IMR-90 (cell line): Measurements from ENCODE around the gene TMEM260. TPM values are rescaled to one million over a fixed set of nuclear protein-coding genes. Genes with fewer than 3 reads are reported as not detected.

ENCODE experiments used
- ATAC-seq: fragments of 200-7000 bp; cut with Tn5 transposase; 2 replicates; pipeline ENCODE4 v1.9.1; 2020; ENCODE audit warnings: low read depth, mild to moderate bottlenecking, moderate library complexity
- BruUV-seq: library from RNA; stranded (reverse); fragments of 400-500 nt; replicated peaks from 2 replicates; lab custom pipeline; 2021; lab: Mats Ljungman, UMichigan
- CTCF ChIA-PET: fragments of 300-600 bp; formaldehyde crosslinking; extraction: SDS; loops from one replicate; lab custom pipeline; 2021; ENCODE audit warnings: antibody characterized with exemption; lab: Yijun Ruan, JAX
- POLR2A ChIA-PET: fragments of 300-600 bp; sonication (Branson Sonifier 250); formaldehyde crosslinking; loops from one replicate; lab custom pipeline; 2022; ENCODE audit warnings: antibody characterized with exemption; ENCODE audit not compliant: unreplicated experiment; lab: Charles Lee
- DNase-seq: peaks from one replicate; pipeline ENCODE4 v3.0.0; 2013
- H2AFZ ChIP-seq: replicated peaks from 2 replicates; pipeline ENCODE3; 2013; ENCODE audit warnings: low read length, mild to moderate bottlenecking; ENCODE audit not compliant: poor library complexity
- H2AK5ac ChIP-seq: 2 replicates; pipeline ENCODE4 v1.6.1; 2013; ENCODE audit warnings: low read depth, low read length, inconsistent platforms
- H2AK9ac ChIP-seq: replicated peaks from 2 replicates; pipeline ENCODE3; 2013; ENCODE audit warnings: mild to moderate bottlenecking, low read depth, low read length, moderate library complexity; ENCODE audit not compliant: poor library complexity
- H2BK120ac ChIP-seq: 2 replicates; pipeline ENCODE4 v1.6.1; 2013; ENCODE audit warnings: low read depth, low read length, inconsistent platforms
- H2BK15ac ChIP-seq: 3 replicates; pipeline ENCODE4 v1.6.1; 2013; ENCODE audit warnings: low read depth, low read length, inconsistent platforms
- H2BK20ac ChIP-seq: 2 replicates; pipeline ENCODE4 v1.6.1; 2013; ENCODE audit warnings: low read depth, mild to moderate bottlenecking, inconsistent platforms, low read length, moderate library complexity
- H2BK5ac ChIP-seq: 2 replicates; pipeline ENCODE4 v1.6.1; 2013; ENCODE audit warnings: mild to moderate bottlenecking, low read depth, low read length, inconsistent platforms; ENCODE audit not compliant: poor library complexity, severe bottlenecking
- H3K14ac ChIP-seq: replicated peaks from 2 replicates; pipeline ENCODE4 v1.6.1; 2013; ENCODE audit warnings: low read depth, low read length, inconsistent platforms
- H3K18ac ChIP-seq: 2 replicates; pipeline ENCODE4 v1.6.1; 2013; ENCODE audit warnings: low read depth, low read length, control low read depth
- H3K23ac ChIP-seq: 2 replicates; pipeline ENCODE4 v1.6.1; 2013; ENCODE audit warnings: low read depth, low read length, inconsistent platforms
- H3K27ac ChIP-seq: 2 replicates; pipeline ENCODE4 v1.5.1; 2013; ENCODE audit warnings: mild to moderate bottlenecking, control low read depth, low read length; ENCODE audit not compliant: insufficient read depth
- H3K27me3 ChIP-seq: 2 replicates; pipeline ENCODE4 v1.6.1; 2013; ENCODE audit warnings: low read length; ENCODE audit not compliant: control insufficient read depth, insufficient read depth
- H3K36me3 ChIP-seq: 2 replicates; pipeline ENCODE4 v1.6.1; 2013; ENCODE audit warnings: low read length, mixed read lengths; ENCODE audit not compliant: control insufficient read depth, insufficient read depth
- H3K4ac ChIP-seq: 2 replicates; pipeline ENCODE4 v1.6.1; 2013; ENCODE audit warnings: low read depth, low read length, inconsistent platforms
- H3K4me1 ChIP-seq: 2 replicates; pipeline ENCODE4 v1.6.1; 2013; ENCODE audit warnings: low read length, mixed read lengths; ENCODE audit not compliant: control insufficient read depth, insufficient read depth
- H3K4me2 ChIP-seq: 2 replicates; pipeline ENCODE4 v1.6.1; 2013; ENCODE audit warnings: low read depth, mild to moderate bottlenecking, control low read depth, low read length, moderate library complexity
- H3K4me3 ChIP-seq: 2 replicates; pipeline ENCODE4 v1.5.1; 2013; ENCODE audit warnings: low read depth, mild to moderate bottlenecking, control low read depth, low read length, moderate library complexity; ENCODE audit not compliant: insufficient read depth
- H3K56ac ChIP-seq: 2 replicates; pipeline ENCODE4 v1.6.1; 2013; ENCODE audit warnings: low read length, inconsistent platforms; ENCODE audit not compliant: insufficient read depth; ENCODE audit errors: extremely low read depth
- H3K79me1 ChIP-seq, 2 experiments: 2 replicates each; pipeline ENCODE4 v1.6.1; 2013; ENCODE audit warnings: low read length in 2 of 2, inconsistent platforms in 1 of 2, low read depth in 1 of 2
- H3K9ac ChIP-seq: 2 replicates; pipeline ENCODE4 v1.6.1; 2013; ENCODE audit warnings: low read depth, low read length, control low read depth
- H3K9me1 ChIP-seq: 2 replicates; pipeline ENCODE4 v1.6.1; 2013; ENCODE audit warnings: low read length, inconsistent platforms; ENCODE audit not compliant: insufficient read depth
- H3K9me3 ChIP-seq: 2 replicates; pipeline ENCODE4 v1.6.1; 2013; ENCODE audit warnings: low read length; ENCODE audit not compliant: control insufficient read depth, insufficient read depth
- H4K20me1 ChIP-seq: 2 replicates; pipeline ENCODE4 v1.6.1; 2013; ENCODE audit warnings: low read length, inconsistent platforms; ENCODE audit not compliant: insufficient read depth
- H4K5ac ChIP-seq: 2 replicates; pipeline ENCODE4 v1.6.1; 2013; ENCODE audit warnings: mild to moderate bottlenecking, low read depth, low read length, control low read depth
- H4K8ac ChIP-seq, 2 experiments: 2 replicates each; pipeline ENCODE4 v1.6.1; 2013; ENCODE audit warnings: low read depth in 2 of 2, low read length in 2 of 2, control low read depth in 1 of 2, inconsistent platforms in 1 of 2
- H4K91ac ChIP-seq: 2 replicates; pipeline ENCODE4 v1.6.1; 2013; ENCODE audit warnings: low read depth, low read length, inconsistent platforms; ENCODE audit not compliant: insufficient read depth
- BHLHE40 ChIP-seq: fragments of 150-350 bp; IDR thresholded peaks from 2 replicates; pipeline ENCODE4 v1.6.1; 2016; ENCODE audit warnings: mild to moderate bottlenecking, low read depth, low read length
- CEBPB ChIP-seq: IDR thresholded peaks from 2 replicates; pipeline ENCODE4 v1.6.1; 2012; ENCODE audit warnings: low read depth, low read length, improper control_type of control experiment
- CHD1 ChIP-seq: IDR thresholded peaks from 2 replicates; pipeline ENCODE4 v1.6.1; 2012; ENCODE audit warnings: low read depth, low read length, improper control_type of control experiment
- FOS ChIP-seq: fragments of 150-350 bp; IDR thresholded peaks from 2 replicates; pipeline ENCODE4 v1.6.1; 2016; ENCODE audit warnings: low read depth, low read length
- MAFK ChIP-seq: IDR thresholded peaks from 2 replicates; pipeline ENCODE4 v1.6.1; 2012; ENCODE audit warnings: low read depth, low read length, improper control_type of control experiment
- MAZ ChIP-seq: IDR thresholded peaks from 2 replicates; pipeline ENCODE4 v1.6.1; 2012; ENCODE audit warnings: low read depth, mild to moderate bottlenecking, low read length, improper control_type of control experiment, moderate library complexity, borderline replicate concordance
- MXI1 ChIP-seq: IDR thresholded peaks from 2 replicates; pipeline ENCODE4 v1.6.1; 2012; ENCODE audit warnings: low read depth, mild to moderate bottlenecking, low read length, moderate library complexity, borderline replicate concordance
- NFE2L2 ChIP-seq: fragments of 150-350 bp; IDR thresholded peaks from 2 replicates; pipeline ENCODE4 v1.6.1; 2016; ENCODE audit warnings: low read depth, mild to moderate bottlenecking, low read length
- POLR2A ChIP-seq: IDR thresholded peaks from 2 replicates; pipeline ENCODE4 v1.6.1; 2012; ENCODE audit warnings: mild to moderate bottlenecking, low read depth, low read length
- RAD21 ChIP-seq: IDR thresholded peaks from 2 replicates; pipeline ENCODE4 v1.6.1; 2012; ENCODE audit warnings: low read length, improper control_type of control experiment
- RCOR1 ChIP-seq: IDR thresholded peaks from 2 replicates; pipeline ENCODE4 v1.6.1; 2012; ENCODE audit warnings: mild to moderate bottlenecking, low read length, improper control_type of control experiment; ENCODE audit not compliant: insufficient replicate concordance
- RFX5 ChIP-seq: IDR thresholded peaks from 2 replicates; pipeline ENCODE4 v1.8.0; 2012; ENCODE audit warnings: low read depth, mild to moderate bottlenecking, low read length, moderate library complexity
- SMC3 ChIP-seq: fragments of 150-350 bp; IDR thresholded peaks from 2 replicates; pipeline ENCODE4 v1.6.1; 2016; ENCODE audit warnings: low read depth, mild to moderate bottlenecking, antibody characterized with exemption, low read length, moderate library complexity
- WGBS, 2 experiments: methylation state at CpG; one replicate each; pipeline versions ENCODE4 v1.1.5 to v1.1.7; 2013; ENCODE audit warnings: missing lambda C conversion rate in 2 of 2; ENCODE audit not compliant: insufficient read length in 1 of 2; ENCODE audit errors: extremely low coverage in 2 of 2; 5-methylcytosine and 5-hydroxymethylcytosine counted together
- dilution Hi-C: fragments of 300-500 bp; cut with HindIII; formaldehyde crosslinking; loops from one replicate; pipeline ENCODE4 v1.14.3; 2018; ENCODE audit warnings: low sequenced_read_pairs; ENCODE audit not compliant: unreplicated experiment
- in situ Hi-C: fragments of 300-500 bp; cut with MboI; formaldehyde crosslinking; loops from 3 replicates; pipeline ENCODE4 v1.14.3; 2019; ENCODE audit warnings: low sequenced_read_pairs, inconsistent platforms, mixed read lengths
- intact Hi-C: fragments of 100-400 bp; cut with micrococcal nuclease; formaldehyde crosslinking; loops from 2 replicates; pipeline ENCODE4 v1.10.0; 2022
- polyA plus RNA-seq, 3 experiments: library from polyadenylated mRNA; depleted of rRNA; stranded (reverse); fragments of >200 nt; gene quantifications; 2 replicates each; pipeline ENCODE4 v1.2.3, GENCODE V29; 2012; ENCODE audit warnings: low replicate concordance in 1 of 3
- total RNA-seq: library from RNA; depleted of rRNA; stranded (reverse); fragments of >200 nt; gene quantifications from 2 replicates; pipeline ENCODE4 v1.2.3, GENCODE V29; 2012
- TF ChIP-seq, protein P1 (sequence below): fragments of 150-350 bp; IDR thresholded peaks from 2 replicates; pipeline ENCODE4 v1.6.1; 2016; ENCODE audit warnings: low read depth, mild to moderate bottlenecking, low read length, moderate library complexity, borderline replicate concordance
- TF ChIP-seq, protein P2 (sequence below): fragments of 150-350 bp; IDR thresholded peaks from 2 replicates; pipeline ENCODE4 v1.6.1; 2017; ENCODE audit warnings: mild to moderate bottlenecking, antibody characterized with exemption, low read length, low read depth
- TF ChIP-seq, protein P3 (sequence below): conservative IDR thresholded peaks from 2 replicates; pipeline ENCODE4 v1.5.1; 2012; ENCODE audit warnings: mild to moderate bottlenecking, low read depth, low read length, improper control_type of control experiment

Gene TMEM260
- total and polyA plus RNA-seq, 2 of the 4 experiments (the other 2 are of a cell fraction), result 6.4 to 11.5 TPM

DNA sequence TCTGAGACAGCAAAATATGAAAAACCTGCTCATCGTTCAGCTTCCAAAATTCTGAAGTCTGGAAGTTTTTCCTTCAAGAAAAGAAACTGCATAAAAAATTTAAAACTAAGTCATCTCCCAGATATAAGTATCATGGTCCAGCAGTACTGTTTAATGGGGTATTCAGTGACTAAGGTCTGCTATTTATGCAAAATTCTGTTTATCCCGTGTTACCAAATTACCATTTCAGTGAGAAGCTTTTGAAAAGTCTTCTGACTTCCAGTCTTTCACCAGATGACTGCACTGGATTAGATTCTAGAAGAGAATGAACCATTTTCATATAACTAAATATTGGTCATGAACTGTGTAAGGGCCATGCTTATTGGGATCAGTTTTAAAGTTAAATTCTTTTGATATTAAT lies 67.9 kb downstream of the TMEM260 start:
- H3K14ac ChIP-seq, result no peak overlapping the region
- no CpG with 5 or more reads among the region's 2 CpGs for WGBS, 2 experiments
- no peaks in the 10 kb centered on the region for H3K79me1 ChIP-seq
- no peaks in the 10 kb centered on the region for H4K20me1 ChIP-seq
- CTCF ChIA-PET, result no interaction called here
- no peaks in the 10 kb centered on the region for H3K9me3 ChIP-seq
- H2AFZ ChIP-seq, result no peak overlapping the region
- no peak overlapping the region for H3K4ac ChIP-seq
- intact Hi-C loops (no loop called here), dilution Hi-C loops (no loop called here), in situ Hi-C loops (no loop called here)
- H3K27me3 ChIP-seq, result no peaks in the 10 kb centered on the region
- H2BK20ac ChIP-seq, result no peak overlapping the region
- TF ChIP-seq POLR2A (no peak), CEBPB (no peak), MAZ (no peak), NFE2L2 (no peak), RCOR1 (no peak), SMC3 (no peak), MAFK (no peak), BHLHE40 (no peak), MXI1 (no peak), CHD1 (no peak), RAD21 (no peak), RFX5 (no peak), FOS (no peak)
- TF ChIP-seq, protein P1, sequence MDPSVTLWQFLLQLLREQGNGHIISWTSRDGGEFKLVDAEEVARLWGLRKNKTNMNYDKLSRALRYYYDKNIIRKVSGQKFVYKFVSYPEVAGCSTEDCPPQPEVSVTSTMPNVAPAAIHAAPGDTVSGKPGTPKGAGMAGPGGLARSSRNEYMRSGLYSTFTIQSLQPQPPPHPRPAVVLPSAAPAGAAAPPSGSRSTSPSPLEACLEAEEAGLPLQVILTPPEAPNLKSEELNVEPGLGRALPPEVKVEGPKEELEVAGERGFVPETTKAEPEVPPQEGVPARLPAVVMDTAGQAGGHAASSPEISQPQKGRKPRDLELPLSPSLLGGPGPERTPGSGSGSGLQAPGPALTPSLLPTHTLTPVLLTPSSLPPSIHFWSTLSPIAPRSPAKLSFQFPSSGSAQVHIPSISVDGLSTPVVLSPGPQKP, result no peak
- TF ChIP-seq, protein P2, sequence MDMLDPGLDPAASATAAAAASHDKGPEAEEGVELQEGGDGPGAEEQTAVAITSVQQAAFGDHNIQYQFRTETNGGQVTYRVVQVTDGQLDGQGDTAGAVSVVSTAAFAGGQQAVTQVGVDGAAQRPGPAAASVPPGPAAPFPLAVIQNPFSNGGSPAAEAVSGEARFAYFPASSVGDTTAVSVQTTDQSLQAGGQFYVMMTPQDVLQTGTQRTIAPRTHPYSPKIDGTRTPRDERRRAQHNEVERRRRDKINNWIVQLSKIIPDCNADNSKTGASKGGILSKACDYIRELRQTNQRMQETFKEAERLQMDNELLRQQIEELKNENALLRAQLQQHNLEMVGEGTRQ, result no peak
- TF ChIP-seq, protein P3, sequence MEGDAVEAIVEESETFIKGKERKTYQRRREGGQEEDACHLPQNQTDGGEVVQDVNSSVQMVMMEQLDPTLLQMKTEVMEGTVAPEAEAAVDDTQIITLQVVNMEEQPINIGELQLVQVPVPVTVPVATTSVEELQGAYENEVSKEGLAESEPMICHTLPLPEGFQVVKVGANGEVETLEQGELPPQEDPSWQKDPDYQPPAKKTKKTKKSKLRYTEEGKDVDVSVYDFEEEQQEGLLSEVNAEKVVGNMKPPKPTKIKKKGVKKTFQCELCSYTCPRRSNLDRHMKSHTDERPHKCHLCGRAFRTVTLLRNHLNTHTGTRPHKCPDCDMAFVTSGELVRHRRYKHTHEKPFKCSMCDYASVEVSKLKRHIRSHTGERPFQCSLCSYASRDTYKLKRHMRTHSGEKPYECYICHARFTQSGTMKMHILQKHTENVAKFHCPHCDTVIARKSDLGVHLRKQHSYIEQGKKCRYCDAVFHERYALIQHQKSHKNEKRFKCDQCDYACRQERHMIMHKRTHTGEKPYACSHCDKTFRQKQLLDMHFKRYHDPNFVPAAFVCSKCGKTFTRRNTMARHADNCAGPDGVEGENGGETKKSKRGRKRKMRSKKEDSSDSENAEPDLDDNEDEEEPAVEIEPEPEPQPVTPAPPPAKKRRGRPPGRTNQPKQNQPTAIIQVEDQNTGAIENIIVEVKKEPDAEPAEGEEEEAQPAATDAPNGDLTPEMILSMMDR, result no peak
- no peak overlapping the region for H3K4me2 ChIP-seq
- H3K9ac ChIP-seq, result no peak overlapping the region
- H4K5ac ChIP-seq, result no peak overlapping the region
- BruUV-seq, result no TSS peak
- H2AK5ac ChIP-seq, result no peak overlapping the region
- H3K4me1 ChIP-seq, result no peaks in the 10 kb centered on the region
- no peak for ATAC-seq
- no peak overlapping the region for H2BK15ac ChIP-seq
- no peak overlapping the region for H4K91ac ChIP-seq
- H3K27ac ChIP-seq, result no peak overlapping the region
- no peak overlapping the region for H2BK5ac ChIP-seq
- H3K9me1 ChIP-seq, result no peaks in the 10 kb centered on the region
- no peak overlapping the region for H3K23ac ChIP-seq
- peaks cover 3% of the 10 kb centered on the region; the same call in 1 of the 2 replicates for H3K36me3 ChIP-seq
- no peak for DNase-seq
- no peak overlapping the region for H4K8ac ChIP-seq
- no peak overlapping the region for H3K56ac ChIP-seq
- no peak overlapping the region for H2AK9ac ChIP-seq
- no peak overlapping the region for H2BK120ac ChIP-seq
- POLR2A ChIA-PET, result no interaction called here
- no peak overlapping the region for H3K18ac ChIP-seq
- no peak overlapping the region for H3K4me3 ChIP-seq
